Choroid plexus epithelial cell (primary cell): ENCODE measurements around the gene CYSTM1.

Experiments used
- DNase-seq: peaks from one replicate; pipeline ENCODE4 v3.0.0-alpha.2; 2010; ENCODE audit warnings: low read depth
- H3K4me3 ChIP-seq: 2 replicates; pipeline ENCODE4 v1.5.1; 2011; ENCODE audit warnings: low read depth, mild to moderate bottlenecking, control low read depth, low read length, moderate library complexity
- CTCF ChIP-seq: conservative IDR thresholded peaks from 2 replicates; pipeline ENCODE4 v1.5.1; 2011; ENCODE audit warnings: low read depth, mild to moderate bottlenecking, control low read depth, inconsistent platforms, low read length, moderate library complexity

The CYSTM1 gene

GRCh38 chr5:140260089-140260656 lies 85.2 kb downstream of the CYSTM1 start:
- TF ChIP-seq CTCF: no peak

GRCh38 chr5:140261403-140262171 lies 86.6 kb downstream of the CYSTM1 start:
- H3K4me3 ChIP-seq: no peak overlapping the region
- TF ChIP-seq CTCF: peak; percentile 26
- peak; percentile 94 for DNase-seq

More at GRCh38 chr5:140260089-140260656, 85.2 kb downstream of the CYSTM1 start:
- no peak overlapping the region for H3K4me3 ChIP-seq
- no peak for DNase-seq

GRCh38 chr5:140262221-140262620 lies 87.2 kb downstream of the CYSTM1 start:
- no peak overlapping the region for H3K4me3 ChIP-seq
- no peak for TF ChIP-seq CTCF
- DNase-seq: no peak

- H3K4me3 ChIP-seq: no peak overlapping the region
- DNase-seq: no peak
- no peak for TF ChIP-seq CTCF
Measured at GRCh38 chr5:140262839-140263238, 87.9 kb downstream of the CYSTM1 start.

GRCh38 chr5:140265845-140266244 lies 90.9 kb downstream of the CYSTM1 start:
- no peak for DNase-seq
- no peak for TF ChIP-seq CTCF
- H3K4me3 ChIP-seq: no peak overlapping the region

GRCh38 chr5:140266471-140267200 lies 91.6 kb downstream of the CYSTM1 start:
- H3K4me3 ChIP-seq: no peak overlapping the region
- DNase-seq: no peak
- no peak for TF ChIP-seq CTCF
